Activated CD4-positive, alpha-beta T cell treated with anti-CD3 and anti-CD28 coated beads for 36 hours (primary cell): Measurements from ENCODE around the gene CCDC12. TPM values are rescaled to one million over a fixed set of nuclear protein-coding genes. Genes with fewer than 3 reads are reported as not detected.
"Not testable (repeated sequence)": the region's sequence is repeated elsewhere in the genome, so short reads cannot be mapped to it uniquely, and the experiment has no call there.

Source experiments
- ATAC-seq: fragments of 200-7000 bp; cut with Tn5 transposase; one replicate; pipeline ENCODE4 v1.10.0; 2021; ENCODE audit warnings: mild to moderate bottlenecking, moderate library complexity
- CTCF ChIA-PET: fragments of 350-600 bp; sonication (Branson Sonifier 250); formaldehyde crosslinking; loops from one replicate; lab custom pipeline; 2021; ENCODE audit warnings: antibody characterized with exemption; lab: Charles Lee
- POLR2A ChIA-PET: fragments of 350-600 bp; sonication (Branson Sonifier 250); formaldehyde crosslinking; loops from one replicate; lab custom pipeline; 2021; ENCODE audit warnings: antibody characterized with exemption, inconsistent platforms; lab: Charles Lee
- DNase-seq: peaks from one replicate; pipeline ENCODE4 v3.0.0-alpha.2; 2020
- H3K27ac Mint-ChIP-seq: one replicate; pipeline ENCODE4 v1.8.0; 2021; ENCODE audit warnings: mixed read lengths
- H3K27me3 Mint-ChIP-seq: one replicate; pipeline ENCODE4 v1.8.0; 2021; ENCODE audit warnings: mixed read lengths
- H3K36me3 Mint-ChIP-seq: one replicate; pipeline ENCODE4 v1.8.0; 2021; ENCODE audit warnings: low read depth, mixed read lengths
- H3K4me1 Mint-ChIP-seq: one replicate; pipeline ENCODE4 v1.8.0; 2021; ENCODE audit warnings: mixed read lengths
- H3K4me3 Mint-ChIP-seq: one replicate; pipeline ENCODE4 v1.8.0; 2021; ENCODE audit warnings: mild to moderate bottlenecking, moderate library complexity, mixed read lengths
- H3K9me3 Mint-ChIP-seq: one replicate; pipeline ENCODE4 v1.8.0; 2021; ENCODE audit warnings: low read depth, mixed read lengths
- intact Hi-C, 2 experiments: fragments of 100-400 bp; cut with DNase I in 1 of 2; cut with micrococcal nuclease in 1 of 2; formaldehyde crosslinking; loops; one replicate each; pipeline versions ENCODE4 v1.14.2 to v1.15.1; 2022 to 2024; cut with DNase I, micrococcal nuclease
- total RNA-seq, 2 experiments: library from RNA; stranded (reverse); gene quantifications; one replicate each; pipeline ENCODE4 v1.2.3, GENCODE V29; 2021

The CCDC12 gene
- total RNA-seq, 2 experiments from 2014 or later, result 45.4 to 47.8 TPM

DNA sequence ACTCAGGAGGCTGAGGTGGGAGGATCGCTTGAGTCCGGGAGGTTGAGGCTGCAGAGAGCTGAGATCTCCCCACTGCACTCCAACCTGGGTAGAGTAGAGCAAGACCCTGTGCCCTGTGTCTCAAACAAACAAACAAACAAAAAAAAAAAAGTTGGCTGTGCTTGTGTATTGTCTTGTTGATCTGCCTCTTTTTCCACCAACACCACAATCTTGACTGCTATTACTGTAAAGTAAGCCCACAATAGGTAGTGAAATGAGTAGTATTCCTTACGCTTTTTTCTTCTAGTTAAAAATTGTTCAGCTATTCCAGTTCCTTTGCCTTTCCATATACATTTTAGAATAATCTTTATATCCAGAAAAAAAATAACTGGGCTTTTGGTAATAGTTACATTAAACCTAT, 63.6 kb downstream of the CCDC12 start:
- DNase-seq (no peak), ATAC-seq (no peak)
- Mint-ChIP-seq H3K4me3 (no peak overlapping the region), H3K36me3 (peaks cover 18% of the 10 kb centered on the region), H3K27me3 (no peaks in the 10 kb centered on the region), H3K27ac (no peak overlapping the region), H3K4me1 (peaks cover 33% of the 10 kb centered on the region), H3K9me3 (no peaks in the 10 kb centered on the region)
- CTCF ChIA-PET, result interaction anchor here (0.6 to 1.6 kb wide), 7 partner anchors 13 to 402 kb away, joined by 3 to 4 read pairs (median 3); no protein-coding TSS in a partner anchor
- intact Hi-C loops, result no loop called here
- POLR2A ChIA-PET, result interaction anchor here (0.6 to 0.7 kb wide), 2 partner anchors 46 to 62 kb away, joined by 8 to 10 read pairs; no protein-coding TSS in a partner anchor

- CTCF ChIA-PET, result interaction anchor here (0.6 to 1.7 kb wide), 3 partner anchors 12 to 231 kb away, joined by 3 to 6 read pairs (median 3); no protein-coding TSS in a partner anchor
Measured at GRCh38 chr3:46910914-46911313, 65.6 kb downstream of the CCDC12 start.

DNA sequence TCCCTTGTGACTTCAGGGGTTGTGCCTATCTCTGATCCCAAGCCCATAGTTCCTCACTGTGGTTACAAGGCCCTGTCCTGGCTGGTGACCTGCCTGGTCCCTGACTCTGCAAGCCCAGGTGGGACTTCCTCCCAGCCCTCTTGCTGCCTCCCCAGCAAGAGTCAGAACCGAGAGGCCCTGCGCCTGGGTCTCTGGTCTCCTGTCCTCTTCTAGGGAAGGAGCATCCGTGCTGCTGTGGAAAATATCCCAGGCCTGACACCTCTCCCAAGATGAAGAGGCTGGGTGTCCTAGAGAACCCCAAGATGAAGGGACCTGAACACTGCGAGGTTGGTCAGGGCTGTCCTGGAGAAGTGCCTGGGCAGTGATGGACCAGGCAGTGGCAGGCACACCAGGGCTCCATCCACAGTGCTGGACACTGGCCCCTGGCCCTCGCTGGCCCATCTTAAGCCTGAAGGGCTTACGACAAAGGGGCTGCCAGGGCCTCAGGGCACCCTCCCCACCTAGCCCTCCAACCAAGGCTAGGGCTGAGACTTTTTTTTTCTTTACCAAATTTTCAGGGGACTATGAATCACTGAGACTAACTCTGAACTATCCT, 66.3 kb downstream of the CCDC12 start:
- Mint-ChIP-seq H3K27me3 (no peaks in the 10 kb centered on the region), H3K4me1 (peaks cover 20% of the 10 kb centered on the region), H3K27ac (no peak overlapping the region), H3K4me3 (no peak overlapping the region), H3K9me3 (no peaks in the 10 kb centered on the region), H3K36me3 (peaks cover 5% of the 10 kb centered on the region)
- intact Hi-C loops, result no loop called here
- DNase-seq, result no peak
- ChIA-PET POLR2A (interaction anchor here (0.9 kb wide), 1 partner anchor 48 kb away, joined by 3 read pairs; no protein-coding TSS in a partner anchor), CTCF (interaction anchor here (0.6 to 2.2 kb wide), 26 partner anchors 9 to 1416 kb away, joined by 3 to 15 read pairs (median 4); no protein-coding TSS in a partner anchor)
- ATAC-seq, result no peak

More at GRCh38 chr3:46910914-46911313, 65.6 kb downstream of the CCDC12 start:
- ATAC-seq, H3K9me3 Mint-ChIP-seq, intact Hi-C loops, H3K27ac Mint-ChIP-seq, DNase-seq, H3K27me3 Mint-ChIP-seq, H3K4me3 Mint-ChIP-seq, H3K36me3 Mint-ChIP-seq, POLR2A ChIA-PET: not testable (repeated sequence)
- H3K4me1 Mint-ChIP-seq, result peaks cover 26% of the 10 kb centered on the region

GRCh38 chr3:46909535-46910161, 66.9 kb downstream of the CCDC12 start:
- Mint-ChIP-seq H3K36me3 (peaks cover 3% of the 10 kb centered on the region), H3K9me3 (no peaks in the 10 kb centered on the region), H3K27me3 (no peaks in the 10 kb centered on the region), H3K27ac (no peak overlapping the region), H3K4me1 (peaks cover 18% of the 10 kb centered on the region), H3K4me3 (no peak overlapping the region)
- peak; percentile 91 for DNase-seq
- CTCF ChIA-PET, result interaction anchor here (0.6 to 2.2 kb wide), 35 partner anchors 9 to 1416 kb away, joined by 3 to 15 read pairs (median 4); no protein-coding TSS in a partner anchor
- ATAC-seq, result peak; percentile 96
- POLR2A ChIA-PET, result interaction anchor here (0.7 to 0.9 kb wide), 2 partner anchors 49 to 268 kb away, joined by 3 read pairs; no protein-coding TSS in a partner anchor
- intact Hi-C loops, result loop anchor here (1.0 to 2.0 kb wide), 3 partner anchors 43 to 204 kb away; no protein-coding TSS in a partner anchor

DNA sequence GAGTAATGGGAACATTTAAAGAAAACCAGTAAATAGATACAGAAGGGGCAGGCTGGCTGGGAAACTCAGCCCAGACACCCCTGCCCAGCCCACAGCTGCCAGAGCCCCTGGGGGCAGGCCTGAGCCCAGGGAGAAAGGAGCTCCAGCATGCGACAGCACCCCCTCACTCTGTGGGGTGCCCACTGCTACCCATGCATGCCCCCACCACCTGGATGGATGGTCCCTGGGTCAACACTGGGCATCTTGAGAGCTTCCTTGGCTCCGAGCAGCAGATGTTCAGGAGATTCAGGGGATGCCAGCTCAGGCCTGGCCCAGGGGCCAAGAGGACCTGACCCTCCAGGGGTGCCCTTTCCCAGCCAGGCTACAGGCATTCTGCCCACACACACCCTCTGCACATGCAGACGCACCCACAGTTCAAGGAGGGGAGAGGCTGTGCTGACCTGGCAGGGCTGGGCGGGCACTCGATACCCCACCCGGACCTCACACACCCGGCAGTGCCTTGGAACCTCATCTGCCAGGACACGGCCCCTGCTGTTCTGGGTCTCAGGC, 67.5 kb downstream of the CCDC12 start:
- POLR2A ChIA-PET, result interaction anchor here (0.7 to 0.9 kb wide), 2 partner anchors 49 to 267 kb away, joined by 3 read pairs; no protein-coding TSS in a partner anchor
- Mint-ChIP-seq H3K4me1 (peaks cover 15% of the 10 kb centered on the region), H3K4me3 (no peak overlapping the region), H3K9me3 (no peaks in the 10 kb centered on the region), H3K27me3 (no peaks in the 10 kb centered on the region), H3K36me3 (peaks cover 3% of the 10 kb centered on the region), H3K27ac (no peak overlapping the region)
- CTCF ChIA-PET, result interaction anchor here (0.6 to 2.2 kb wide), 26 partner anchors 9 to 422 kb away, joined by 3 to 15 read pairs (median 5); no protein-coding TSS in a partner anchor
- no peak for DNase-seq
- ATAC-seq, result no peak
- intact Hi-C loops, result loop anchor here (1.0 to 2.0 kb wide), 3 partner anchors 43 to 204 kb away; no protein-coding TSS in a partner anchor

- no peak for DNase-seq
- Mint-ChIP-seq H3K36me3 (peaks cover 1% of the 10 kb centered on the region), H3K4me1 (peaks cover 9% of the 10 kb centered on the region), H3K27me3 (no peaks in the 10 kb centered on the region), H3K27ac (no peak overlapping the region), H3K4me3 (no peak overlapping the region), H3K9me3 (no peaks in the 10 kb centered on the region)
- ATAC-seq, result no peak
- intact Hi-C loops, result loop anchor here in 1 of 2 experiments (2.0 kb wide), 1 partner anchor 60 kb away; no protein-coding TSS in a partner anchor
- POLR2A ChIA-PET, result no interaction called here
- CTCF ChIA-PET, result interaction anchor here (0.6 to 2.2 kb wide), 11 partner anchors 11 to 416 kb away, joined by 3 to 9 read pairs (median 5); no protein-coding TSS in a partner anchor
Measured at GRCh38 chr3:46908294-46908985, 68.1 kb downstream of the CCDC12 start.

- no peaks in the 10 kb centered on the region for H3K36me3 Mint-ChIP-seq
- H3K27ac Mint-ChIP-seq, result no peak overlapping the region
- ATAC-seq (no peak), DNase-seq (no peak)
- no peaks in the 10 kb centered on the region for H3K27me3 Mint-ChIP-seq
- no peak overlapping the region for H3K4me3 Mint-ChIP-seq
- CTCF ChIA-PET, result interaction anchor here (1.6 kb wide), 1 partner anchor 52 kb away, joined by 4 read pairs; no protein-coding TSS in a partner anchor
- no peaks in the 10 kb centered on the region for H3K9me3 Mint-ChIP-seq
- intact Hi-C loops, result loop anchor here in 1 of 2 experiments (2.0 kb wide), 1 partner anchor 59 kb away; no protein-coding TSS in a partner anchor
- POLR2A ChIA-PET, result no interaction called here
- H3K4me1 Mint-ChIP-seq, result peaks cover 5% of the 10 kb centered on the region
Measured at GRCh38 chr3:46907960-46908293, 68.6 kb downstream of the CCDC12 start.

DNA sequence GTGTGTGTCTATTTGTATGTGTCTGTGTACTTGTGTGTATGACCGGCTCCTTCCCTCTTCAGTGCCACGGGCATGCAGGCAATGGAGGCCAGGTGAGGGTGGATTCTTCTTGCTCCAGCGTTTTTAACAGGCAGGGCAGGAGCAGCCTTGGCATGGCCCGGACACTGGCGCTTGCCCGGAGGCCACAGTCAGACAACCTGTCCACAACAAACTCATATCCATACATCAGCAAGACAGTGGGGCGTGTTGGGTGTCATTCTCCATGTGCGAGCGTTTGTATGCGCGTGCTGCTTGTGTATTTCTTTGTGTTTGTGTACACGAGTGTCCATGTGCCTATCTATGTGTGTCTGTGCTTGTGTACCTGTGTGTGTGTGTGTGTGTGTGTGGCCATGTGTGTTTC, 69.3 kb downstream of the CCDC12 start:
- no peaks in the 10 kb centered on the region for H3K27me3 Mint-ChIP-seq
- ChIA-PET POLR2A (no interaction called here), CTCF (interaction anchor here (0.8 kb wide), 1 partner anchor 414 kb away, joined by 5 read pairs; no protein-coding TSS in a partner anchor)
- H3K9me3 Mint-ChIP-seq, result no peaks in the 10 kb centered on the region
- no peak for ATAC-seq
- no peak overlapping the region for H3K4me3 Mint-ChIP-seq
- DNase-seq, result no peak
- peaks cover 5% of the 10 kb centered on the region for H3K4me1 Mint-ChIP-seq
- intact Hi-C loops, result no loop called here
- H3K36me3 Mint-ChIP-seq, result no peaks in the 10 kb centered on the region
- no peak overlapping the region for H3K27ac Mint-ChIP-seq

DNA sequence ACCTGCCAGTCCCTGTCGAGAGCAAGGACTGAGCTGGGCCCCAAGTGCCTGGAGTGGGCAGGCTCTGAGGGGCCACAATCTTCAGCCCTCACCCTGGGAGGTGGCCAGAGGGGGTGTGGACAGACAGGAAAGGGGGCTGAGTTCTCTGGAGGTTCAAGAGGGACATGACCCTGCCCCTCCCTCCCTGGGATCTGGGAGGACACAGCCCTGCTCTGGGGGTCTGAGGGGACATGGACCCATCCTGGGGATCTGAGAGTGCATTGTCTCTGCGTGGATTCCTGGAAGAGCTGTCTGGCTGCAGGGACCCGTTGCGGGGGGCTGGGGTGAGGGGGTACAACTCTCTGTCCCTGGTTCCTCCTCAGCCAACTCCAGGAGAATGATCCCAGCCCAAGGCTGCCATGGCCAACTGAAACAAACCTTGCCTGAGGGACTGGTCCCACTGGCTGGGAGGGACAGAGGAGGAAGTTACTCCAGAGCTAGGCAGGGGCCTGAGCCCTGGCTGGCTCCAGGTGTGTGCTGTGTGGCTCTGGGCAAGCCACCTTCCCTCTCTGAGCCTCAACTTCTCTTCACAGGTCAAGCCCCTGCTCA, 70.0 kb downstream of the CCDC12 start:
- Mint-ChIP-seq H3K36me3 (no peaks in the 10 kb centered on the region), H3K27me3 (no peaks in the 10 kb centered on the region), H3K27ac (no peak overlapping the region), H3K9me3 (no peaks in the 10 kb centered on the region), H3K4me1 (peaks cover 5% of the 10 kb centered on the region), H3K4me3 (no peak overlapping the region)
- DNase-seq (no peak), ATAC-seq (no peak)
- ChIA-PET POLR2A (interaction anchor here (0.6 kb wide), 1 partner anchor 1907 kb away, joined by 4 read pairs; no protein-coding TSS in a partner anchor), CTCF (interaction anchor here (0.8 kb wide), 1 partner anchor 415 kb away, joined by 5 read pairs; no protein-coding TSS in a partner anchor)
- intact Hi-C loops, result no loop called here

- no peak for ATAC-seq
- Mint-ChIP-seq H3K27ac (no peak overlapping the region), H3K36me3 (no peaks in the 10 kb centered on the region), H3K27me3 (no peaks in the 10 kb centered on the region), H3K9me3 (no peaks in the 10 kb centered on the region), H3K4me3 (no peak overlapping the region), H3K4me1 (peaks cover 5% of the 10 kb centered on the region)
- CTCF ChIA-PET, result no interaction called here
- POLR2A ChIA-PET, result interaction anchor here (0.6 kb wide), 1 partner anchor 1907 kb away, joined by 4 read pairs; no protein-coding TSS in a partner anchor
- no peak for DNase-seq
- intact Hi-C loops, result no loop called here
Measured at GRCh38 chr3:46905661-46906451, 70.7 kb downstream of the CCDC12 start.
